Measurements from ENCODE around the gene CBFA2T3. TPM values are rescaled to one million over a fixed set of nuclear protein-coding genes. Genes with fewer than 3 reads are reported as not detected.

Gene CBFA2T3
- total RNA-seq, 1 experiment from 2014 or later: 13.7 TPM

DNA sequence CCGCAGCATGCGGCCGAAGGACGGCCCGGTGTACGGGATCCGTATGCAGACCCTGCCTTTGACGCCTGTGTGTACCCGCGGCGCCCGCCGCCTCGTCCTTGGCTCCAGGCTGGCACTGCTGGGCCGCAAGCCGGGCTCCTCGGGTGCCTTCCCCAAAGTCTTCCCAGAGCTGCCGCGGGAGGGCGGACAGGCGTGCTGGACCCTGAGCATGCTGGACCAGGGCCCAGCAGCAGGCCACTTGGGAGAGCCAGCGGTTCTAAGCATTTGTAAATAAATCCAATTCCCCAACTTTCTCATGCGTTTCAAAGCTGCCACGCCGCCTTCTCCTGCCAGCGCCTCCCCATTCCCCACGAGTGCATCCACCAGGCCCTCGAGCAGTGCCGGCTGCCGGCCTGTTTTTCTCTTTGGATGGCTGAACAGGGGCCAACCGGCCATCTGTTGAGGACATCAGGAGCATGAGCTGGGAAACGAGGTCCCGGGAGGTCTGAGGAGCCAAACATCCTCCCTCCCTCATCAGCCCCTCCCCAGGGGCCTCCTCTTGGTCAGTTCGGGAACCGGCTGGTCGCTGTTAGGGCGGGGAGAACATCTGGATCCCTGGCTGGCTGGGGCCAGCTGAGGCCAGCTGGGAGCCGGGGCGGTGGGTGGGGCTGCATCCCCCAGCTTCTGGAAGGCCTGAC is 90.0 kb downstream of the CBFA2T3 start:
- in situ Hi-C loops (cut with HindIII; ENCODE audit: low pct_unique_long_range_greater_than_20kb, low sequenced_read_pairs) (no loop called here), intact Hi-C loops (cut with micrococcal nuclease; ENCODE audit: unreplicated experiment) (no loop called here)
- Histone ChIP-seq H3K27ac (ENCODE audit: low read length) (no peak overlapping the region), H3K4me1 (ENCODE audit: control insufficient read depth, insufficient read depth, low read length) (peaks cover 7% of the 10 kb centered on the region), H3K9me3 (ENCODE audit: control insufficient read depth, insufficient read depth, low read depth, low read length) (no peaks in the 10 kb centered on the region), H3K27me3 (ENCODE audit: control insufficient read depth, insufficient read depth, low read length) (no peaks in the 10 kb centered on the region), H3K4me3 (ENCODE audit: low read depth in 2 of 2, low read length in 2 of 2) (no peak overlapping the region), H3K36me3 (ENCODE audit: control insufficient read depth, insufficient read depth, low read length) (no peaks in the 10 kb centered on the region)
- ChIA-PET CTCF (no interaction called here), POLR2A (no interaction called here)
- ATAC-seq (no peak), DNase-seq (ENCODE audit: low read depth, low spot score) (no peak)
- TF ChIP-seq, protein P1, sequence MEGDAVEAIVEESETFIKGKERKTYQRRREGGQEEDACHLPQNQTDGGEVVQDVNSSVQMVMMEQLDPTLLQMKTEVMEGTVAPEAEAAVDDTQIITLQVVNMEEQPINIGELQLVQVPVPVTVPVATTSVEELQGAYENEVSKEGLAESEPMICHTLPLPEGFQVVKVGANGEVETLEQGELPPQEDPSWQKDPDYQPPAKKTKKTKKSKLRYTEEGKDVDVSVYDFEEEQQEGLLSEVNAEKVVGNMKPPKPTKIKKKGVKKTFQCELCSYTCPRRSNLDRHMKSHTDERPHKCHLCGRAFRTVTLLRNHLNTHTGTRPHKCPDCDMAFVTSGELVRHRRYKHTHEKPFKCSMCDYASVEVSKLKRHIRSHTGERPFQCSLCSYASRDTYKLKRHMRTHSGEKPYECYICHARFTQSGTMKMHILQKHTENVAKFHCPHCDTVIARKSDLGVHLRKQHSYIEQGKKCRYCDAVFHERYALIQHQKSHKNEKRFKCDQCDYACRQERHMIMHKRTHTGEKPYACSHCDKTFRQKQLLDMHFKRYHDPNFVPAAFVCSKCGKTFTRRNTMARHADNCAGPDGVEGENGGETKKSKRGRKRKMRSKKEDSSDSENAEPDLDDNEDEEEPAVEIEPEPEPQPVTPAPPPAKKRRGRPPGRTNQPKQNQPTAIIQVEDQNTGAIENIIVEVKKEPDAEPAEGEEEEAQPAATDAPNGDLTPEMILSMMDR (IDR thresholded peaks at IDR 0.05): no peak
- no peak for TF ChIP-seq SIN3A (IDR thresholded peaks at IDR 0.05; ENCODE audit: borderline replicate concordance, insufficient read depth, low read depth, low read length)
- no peak for TF ChIP-seq TCF7L2 (IDR thresholded peaks at IDR 0.05; ENCODE audit: low read depth, low read length)
- no peak for TF ChIP-seq POLR2AphosphoS5 (IDR thresholded peaks at IDR 0.05; ENCODE audit: low read depth, low read length)
- TF ChIP-seq, protein P2, sequence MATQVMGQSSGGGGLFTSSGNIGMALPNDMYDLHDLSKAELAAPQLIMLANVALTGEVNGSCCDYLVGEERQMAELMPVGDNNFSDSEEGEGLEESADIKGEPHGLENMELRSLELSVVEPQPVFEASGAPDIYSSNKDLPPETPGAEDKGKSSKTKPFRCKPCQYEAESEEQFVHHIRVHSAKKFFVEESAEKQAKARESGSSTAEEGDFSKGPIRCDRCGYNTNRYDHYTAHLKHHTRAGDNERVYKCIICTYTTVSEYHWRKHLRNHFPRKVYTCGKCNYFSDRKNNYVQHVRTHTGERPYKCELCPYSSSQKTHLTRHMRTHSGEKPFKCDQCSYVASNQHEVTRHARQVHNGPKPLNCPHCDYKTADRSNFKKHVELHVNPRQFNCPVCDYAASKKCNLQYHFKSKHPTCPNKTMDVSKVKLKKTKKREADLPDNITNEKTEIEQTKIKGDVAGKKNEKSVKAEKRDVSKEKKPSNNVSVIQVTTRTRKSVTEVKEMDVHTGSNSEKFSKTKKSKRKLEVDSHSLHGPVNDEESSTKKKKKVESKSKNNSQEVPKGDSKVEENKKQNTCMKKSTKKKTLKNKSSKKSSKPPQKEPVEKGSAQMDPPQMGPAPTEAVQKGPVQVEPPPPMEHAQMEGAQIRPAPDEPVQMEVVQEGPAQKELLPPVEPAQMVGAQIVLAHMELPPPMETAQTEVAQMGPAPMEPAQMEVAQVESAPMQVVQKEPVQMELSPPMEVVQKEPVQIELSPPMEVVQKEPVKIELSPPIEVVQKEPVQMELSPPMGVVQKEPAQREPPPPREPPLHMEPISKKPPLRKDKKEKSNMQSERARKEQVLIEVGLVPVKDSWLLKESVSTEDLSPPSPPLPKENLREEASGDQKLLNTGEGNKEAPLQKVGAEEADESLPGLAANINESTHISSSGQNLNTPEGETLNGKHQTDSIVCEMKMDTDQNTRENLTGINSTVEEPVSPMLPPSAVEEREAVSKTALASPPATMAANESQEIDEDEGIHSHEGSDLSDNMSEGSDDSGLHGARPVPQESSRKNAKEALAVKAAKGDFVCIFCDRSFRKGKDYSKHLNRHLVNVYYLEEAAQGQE (IDR thresholded peaks at IDR 0.05; ENCODE audit: insufficient read depth in 1 of 2, low read depth in 2 of 2, low read length in 1 of 2): no peak
- no TSS peak for BruUV-seq (replicated peaks)

DNA sequence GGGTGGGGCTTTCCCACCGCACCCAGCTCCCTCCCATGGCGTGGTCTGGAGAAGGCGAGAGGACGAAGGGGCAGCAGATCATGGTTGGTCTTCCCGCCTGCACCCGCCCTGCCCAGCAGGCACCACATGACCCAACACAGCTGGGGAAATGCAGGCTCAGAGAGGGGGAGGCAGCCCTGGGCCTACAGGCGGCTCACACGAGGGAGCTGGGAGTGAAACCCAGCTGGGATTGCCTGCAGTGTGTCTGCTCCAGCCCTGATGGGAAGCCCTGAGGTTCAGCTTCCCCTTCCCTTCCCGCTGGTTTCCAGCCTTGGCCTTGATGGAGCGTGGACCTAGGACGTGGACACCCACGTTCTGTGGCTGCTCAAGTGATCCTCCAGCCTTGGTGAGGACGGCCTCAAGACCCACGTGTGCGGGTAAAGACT is 90.6 kb downstream of the CBFA2T3 start:
- Histone ChIP-seq H3K4me1 (ENCODE audit: control insufficient read depth, insufficient read depth, low read length) (peaks cover 7% of the 10 kb centered on the region), H3K27me3 (ENCODE audit: control insufficient read depth, insufficient read depth, low read length) (no peaks in the 10 kb centered on the region), H3K27ac (ENCODE audit: low read length) (no peak overlapping the region), H3K9me3 (ENCODE audit: control insufficient read depth, insufficient read depth, low read depth, low read length) (no peaks in the 10 kb centered on the region), H3K4me3 (ENCODE audit: low read depth in 2 of 2, low read length in 2 of 2) (no peak overlapping the region), H3K36me3 (ENCODE audit: control insufficient read depth, insufficient read depth, low read length) (no peaks in the 10 kb centered on the region)
- TF ChIP-seq, protein P2 (IDR thresholded peaks at IDR 0.05; ENCODE audit: insufficient read depth in 1 of 2, low read depth in 2 of 2, low read length in 1 of 2): no peak
- TF ChIP-seq TCF7L2 (IDR thresholded peaks at IDR 0.05; ENCODE audit: low read depth, low read length) (no peak), SIN3A (IDR thresholded peaks at IDR 0.05; ENCODE audit: borderline replicate concordance, insufficient read depth, low read depth, low read length) (no peak), POLR2AphosphoS5 (IDR thresholded peaks at IDR 0.05; ENCODE audit: low read depth, low read length) (no peak)
- TF ChIP-seq, protein P1 (IDR thresholded peaks at IDR 0.05): no peak
- ATAC-seq (no peak), DNase-seq (ENCODE audit: low read depth, low spot score) (no peak)
- ChIA-PET POLR2A (no interaction called here), CTCF (no interaction called here)
- in situ Hi-C loops (cut with HindIII; ENCODE audit: low pct_unique_long_range_greater_than_20kb, low sequenced_read_pairs): no loop called here
- no TSS peak for BruUV-seq (replicated peaks)
- intact Hi-C loops (cut with micrococcal nuclease; ENCODE audit: unreplicated experiment): no loop called here
